Measurements from ENCODE around the gene COASY. TPM values are rescaled to one million over a fixed set of nuclear protein-coding genes. Genes with fewer than 3 reads are reported as not detected.
"Not testable (repeated sequence)": the region's sequence is repeated elsewhere in the genome, so short reads cannot be mapped to it uniquely, and the experiment has no call there.

COASY gene
- total and polyA plus RNA-seq, 7 experiments from 2014 or later = 45.3 to 76.9 (median 59.2) TPM

DNA sequence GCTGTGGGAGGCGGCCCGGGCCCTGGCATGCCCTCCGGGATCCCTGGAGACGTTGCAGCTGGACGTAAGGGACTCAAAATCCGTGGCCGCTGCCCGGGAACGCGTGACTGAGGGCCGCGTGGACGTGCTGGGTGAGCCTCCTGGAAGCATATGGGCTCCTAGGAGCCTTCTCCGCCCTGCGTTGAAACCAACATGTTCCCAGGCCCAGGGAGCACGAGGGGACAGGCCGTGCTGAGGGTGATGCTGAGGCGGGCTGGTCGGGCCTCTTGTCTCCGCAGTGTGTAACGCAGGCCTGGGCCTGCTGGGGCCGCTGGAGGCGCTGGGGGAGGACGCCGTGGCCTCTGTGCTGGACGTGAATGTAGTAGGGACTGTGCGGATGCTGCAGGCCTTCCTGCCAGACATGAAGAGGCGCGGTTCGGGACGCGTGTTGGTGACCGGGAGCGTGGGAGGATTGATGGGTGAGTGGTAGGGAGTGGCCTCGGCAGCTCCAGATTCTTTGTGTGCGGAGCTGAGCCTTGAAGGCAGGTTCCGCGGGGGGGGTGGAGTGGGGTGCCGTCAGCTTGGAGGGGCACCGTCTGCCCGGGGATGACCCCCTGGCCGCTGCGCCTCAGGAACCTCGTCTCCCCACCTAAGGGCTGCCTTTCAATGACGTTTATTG lies 8.7 kb upstream of the COASY start:
- DNase-seq = no peak
- peaks cover 12 to 52% (median 33%) of the 10 kb centered on the region in 7 donors for H3K4me1 Mint-ChIP-seq
- POLR2A ChIA-PET = interaction anchor here (0.8 to 3.2 kb wide), 3 partner anchors 13 to 23 kb away, joined by 4 to 26 read pairs (median 19); partner anchors contain the start of genes MLX and NAGLU

DNA sequence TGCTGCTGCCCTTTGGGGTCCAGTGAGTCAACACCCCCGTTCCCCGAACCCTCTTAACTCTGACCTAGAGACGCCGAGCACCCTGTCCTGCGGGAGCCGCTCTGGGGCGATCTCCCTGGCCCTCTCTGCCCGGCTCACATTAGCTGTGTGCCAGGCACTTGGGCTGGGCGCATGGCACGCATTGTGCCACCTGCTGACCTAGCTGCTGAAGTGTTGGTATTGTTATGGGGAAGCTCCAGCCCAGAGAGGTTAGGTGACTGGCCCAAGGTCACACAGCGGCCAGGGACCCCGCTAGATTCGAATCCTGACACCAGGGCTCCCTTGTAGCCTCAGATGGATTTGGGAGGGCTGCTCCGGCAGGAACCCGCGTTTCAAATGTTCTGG lies 8.1 kb upstream of the COASY start:
- H3K4me3 Mint-ChIP-seq = peak overlapping the region; percentile 84 to 95 (median 90)
- no peaks in the 10 kb centered on the region for H3K27me3 Mint-ChIP-seq
- DNase-seq (peak in 1 of 9 donors; percentile 21), ATAC-seq (peak; percentile 28)
- ChIA-PET CTCF (interaction anchor here (0.6 to 0.9 kb wide), 2 partner anchors 8 to 10 kb away, joined by 3 read pairs; no protein-coding TSS in a partner anchor), POLR2A (interaction anchor here (0.8 to 3.2 kb wide), 5 partner anchors 12 to 814 kb away, joined by 3 to 26 read pairs (median 5); partner anchors contain the start of genes MLX and NAGLU)
- H3K27ac Mint-ChIP-seq = peak overlapping the region; percentile 80 to 93 (median 90)
- H3K4me3 ChIP-seq (ENCODE audit: low read length) = peak overlapping the region; percentile 80
- H3K4me1 Mint-ChIP-seq = peaks cover 10 to 50% (median 31%) of the 10 kb centered on the region in 7 donors
- H3K36me3 Mint-ChIP-seq = peaks cover 0 to 1% (median 0%) of the 10 kb centered on the region in 5 donors
- peaks cover 14 to 15% of the 10 kb centered on the region in 2 donors for H3K4me1 ChIP-seq (ENCODE audit: control insufficient read depth in 2 of 2, insufficient read depth in 2 of 2, low read length in 2 of 2)
- no peaks in the 10 kb centered on the region for H3K9me3 ChIP-seq (ENCODE audit: control insufficient read depth in 2 of 3, low read length in 3 of 3)
- no peaks in the 10 kb centered on the region for H3K9me3 Mint-ChIP-seq
- H3K27ac ChIP-seq (ENCODE audit: low read depth, low read length) = peak overlapping the region; percentile 86
- H3K27me3 ChIP-seq (ENCODE audit: control insufficient read depth in 2 of 2, insufficient read depth in 2 of 2, low read length in 2 of 2) = no peaks in the 10 kb centered on the region
- no peaks in the 10 kb centered on the region for H3K36me3 ChIP-seq (ENCODE audit: control insufficient read depth in 2 of 3, insufficient read depth in 3 of 3, low read length in 3 of 3)
- intact Hi-C loops (cut with micrococcal nuclease) = loop anchor here (1.0 to 2.0 kb wide), 5 partner anchors 8 to 55 kb away; partner anchors contain the start of genes NAGLU (in 2 of the 2), COASY (in 1 of the 2), PSMC3IP (in 1 of the 2) and RETREG3 (in 1 of the 2)

More for the DNA sequence above, 8.7 kb upstream of the COASY start:
- CTCF ChIA-PET = no interaction called here
- Mint-ChIP-seq H3K9me3 (no peaks in the 10 kb centered on the region), H3K36me3 (peaks cover 0 to 1% (median 0%) of the 10 kb centered on the region in 5 donors), H3K27me3 (no peaks in the 10 kb centered on the region), H3K4me3 (peak overlapping the region; percentile 84 to 95 (median 90)), H3K27ac (peak overlapping the region; percentile 49 to 91 (median 89))
- intact Hi-C loops (cut with micrococcal nuclease) = no loop called here
- Histone ChIP-seq H3K27me3 (ENCODE audit: control insufficient read depth in 2 of 2, insufficient read depth in 2 of 2, low read length in 2 of 2) (no peaks in the 10 kb centered on the region), H3K36me3 (ENCODE audit: control insufficient read depth in 2 of 3, insufficient read depth in 3 of 3, low read length in 3 of 3) (no peaks in the 10 kb centered on the region), H3K4me1 (ENCODE audit: control insufficient read depth in 2 of 2, insufficient read depth in 2 of 2, low read length in 2 of 2) (peaks cover 14 to 15% of the 10 kb centered on the region in 2 donors), H3K4me3 (ENCODE audit: low read length) (no peak overlapping the region), H3K27ac (ENCODE audit: low read depth, low read length) (no peak overlapping the region), H3K9me3 (ENCODE audit: control insufficient read depth in 2 of 3, low read length in 3 of 3) (no peaks in the 10 kb centered on the region)
- ATAC-seq = no peak

DNA sequence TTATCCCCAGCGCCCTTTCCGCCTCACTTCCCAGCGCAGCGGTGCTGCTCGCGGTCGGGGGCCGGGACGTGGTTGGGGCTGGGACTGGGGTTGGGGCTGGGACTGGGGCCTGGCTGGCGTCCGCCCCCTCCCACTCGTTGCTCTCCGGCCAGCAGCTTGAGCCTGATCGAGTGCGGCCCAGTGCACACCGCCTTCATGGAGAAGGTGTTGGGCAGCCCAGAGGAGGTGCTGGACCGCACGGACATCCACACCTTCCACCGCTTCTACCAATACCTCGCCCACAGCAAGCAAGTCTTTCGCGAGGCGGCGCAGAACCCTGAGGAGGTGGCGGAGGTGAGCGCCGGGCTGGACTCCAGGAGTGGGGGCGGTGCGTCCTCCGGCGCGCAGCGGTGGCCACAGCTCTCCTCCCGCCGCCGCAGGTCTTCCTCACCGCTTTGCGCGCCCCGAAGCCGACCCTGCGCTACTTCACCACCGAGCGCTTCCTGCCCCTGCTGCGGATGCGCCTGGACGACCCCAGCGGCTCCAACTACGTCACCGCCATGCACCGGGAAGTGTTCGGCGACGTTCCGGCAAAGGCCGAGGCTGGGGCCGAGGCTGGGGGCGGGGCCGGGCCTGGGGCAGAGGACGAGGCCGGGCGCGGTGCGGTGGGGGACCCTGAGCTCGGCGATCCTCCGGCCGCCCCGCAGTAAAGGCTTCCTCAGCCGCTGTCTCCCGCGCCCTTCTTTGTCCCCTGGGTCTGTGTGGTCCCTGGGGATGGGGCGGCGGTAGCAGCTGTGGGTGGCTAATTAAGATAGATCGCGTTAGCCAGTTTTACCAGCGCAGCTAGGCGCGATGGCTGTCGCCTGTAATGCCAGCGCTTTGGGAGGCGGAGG lies 7.5 kb upstream of the COASY start:
- peak; percentile 47 to 84 (median 68) for DNase-seq
- no peaks in the 10 kb centered on the region for H3K9me3 Mint-ChIP-seq
- H3K4me3 Mint-ChIP-seq = peak overlapping the region; percentile 84 to 95 (median 90)
- POLR2A ChIA-PET = interaction anchor here (0.8 to 3.2 kb wide), 8 partner anchors 7 to 814 kb away, joined by 3 to 26 read pairs (median 4); partner anchors contain the start of genes MLX, NAGLU and STAT3
- CTCF ChIA-PET = interaction anchor here (0.6 to 0.9 kb wide), 2 partner anchors 9 kb away, joined by 3 read pairs; no protein-coding TSS in a partner anchor
- no peaks in the 10 kb centered on the region for H3K36me3 ChIP-seq (ENCODE audit: control insufficient read depth in 2 of 3, insufficient read depth in 3 of 3, low read length in 3 of 3)
- peaks cover 0 to 1% (median 0%) of the 10 kb centered on the region in 5 donors for H3K36me3 Mint-ChIP-seq
- no peaks in the 10 kb centered on the region for H3K27me3 Mint-ChIP-seq
- ATAC-seq = peak; percentile 90
- no peaks in the 10 kb centered on the region for H3K9me3 ChIP-seq (ENCODE audit: control insufficient read depth in 2 of 3, low read length in 3 of 3)
- intact Hi-C loops (cut with micrococcal nuclease) = loop anchor here (1.0 to 2.0 kb wide), 5 partner anchors 8 to 54 kb away; partner anchors contain the start of genes NAGLU (in 2 of the 2), COASY (in 1 of the 2), PSMC3IP (in 1 of the 2) and RETREG3 (in 1 of the 2)
- H3K27ac ChIP-seq (ENCODE audit: low read depth, low read length) = peak overlapping the region; percentile 86
- H3K4me1 Mint-ChIP-seq = peaks cover 8 to 44% (median 25%) of the 10 kb centered on the region in 7 donors
- H3K27ac Mint-ChIP-seq = peak overlapping the region; percentile 80 to 94 (median 91)
- H3K4me3 ChIP-seq (ENCODE audit: low read length) = peak overlapping the region; percentile 80
- H3K4me1 ChIP-seq (ENCODE audit: control insufficient read depth in 2 of 2, insufficient read depth in 2 of 2, low read length in 2 of 2) = peaks cover 14 to 15% of the 10 kb centered on the region in 2 donors
- no peaks in the 10 kb centered on the region for H3K27me3 ChIP-seq (ENCODE audit: control insufficient read depth in 2 of 2, insufficient read depth in 2 of 2, low read length in 2 of 2)

DNA sequence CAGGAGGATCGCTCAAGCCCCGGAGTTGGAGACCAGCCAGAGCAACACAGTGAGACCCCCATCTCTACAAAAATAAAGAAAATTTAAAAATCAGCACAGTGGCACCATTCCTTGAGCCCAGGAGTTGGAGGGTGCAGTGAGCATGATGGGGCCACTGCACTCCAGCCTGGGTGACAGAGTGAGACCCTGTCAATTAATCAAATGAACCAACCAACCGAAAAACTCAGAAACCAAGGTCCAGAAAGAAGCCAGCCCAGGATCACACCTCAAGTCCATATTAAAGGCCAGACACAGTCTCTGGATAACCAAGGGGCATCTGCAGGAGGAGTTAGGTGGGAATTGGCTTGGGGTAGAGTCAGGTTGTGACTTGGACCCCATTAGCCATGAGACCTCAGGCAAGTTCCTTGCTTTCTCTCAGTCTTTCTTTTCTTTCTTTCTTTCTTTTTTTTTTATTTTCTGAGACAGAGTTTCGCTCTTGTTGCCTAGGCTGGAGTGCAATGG lies 6.8 kb upstream of the COASY start:
- peak overlapping the region; percentile 84 to 95 (median 90) for H3K4me3 Mint-ChIP-seq
- Histone ChIP-seq H3K36me3 (ENCODE audit: control insufficient read depth in 2 of 3, insufficient read depth in 3 of 3, low read length in 3 of 3) (no peaks in the 10 kb centered on the region), H3K4me3 (ENCODE audit: low read length) (peak overlapping the region; percentile 80), H3K27ac (ENCODE audit: low read depth, low read length) (peak overlapping the region; percentile 86), H3K4me1 (ENCODE audit: control insufficient read depth in 2 of 2, insufficient read depth in 2 of 2, low read length in 2 of 2) (peaks cover 14 to 15% of the 10 kb centered on the region in 2 donors), H3K27me3 (ENCODE audit: control insufficient read depth in 2 of 2, insufficient read depth in 2 of 2, low read length in 2 of 2) (no peaks in the 10 kb centered on the region), H3K9me3 (ENCODE audit: control insufficient read depth in 2 of 3, low read length in 3 of 3) (no peaks in the 10 kb centered on the region)
- H3K4me1 Mint-ChIP-seq = peaks cover 8 to 44% (median 25%) of the 10 kb centered on the region in 7 donors
- H3K27me3 Mint-ChIP-seq = no peaks in the 10 kb centered on the region
- H3K36me3 Mint-ChIP-seq = peaks cover 0 to 1% (median 0%) of the 10 kb centered on the region in 5 donors
- no peak for DNase-seq
- ChIA-PET CTCF (no interaction called here), POLR2A (interaction anchor here (1.0 to 2.6 kb wide), 6 partner anchors 8 to 813 kb away, joined by 3 to 26 read pairs (median 4); partner anchors contain the start of genes MLX and STAT3)
- peak; percentile 1 for ATAC-seq
- intact Hi-C loops (cut with micrococcal nuclease) = loop anchor here in 1 of 2 donors (2.0 kb wide), 3 partner anchors 18 to 54 kb away; partner anchors contain the start of genes NAGLU, PSMC3IP, RETREG3 and TUBG1
- H3K9me3 Mint-ChIP-seq = no peaks in the 10 kb centered on the region
- H3K27ac Mint-ChIP-seq = peak overlapping the region; percentile 80 to 94 (median 91)

DNA sequence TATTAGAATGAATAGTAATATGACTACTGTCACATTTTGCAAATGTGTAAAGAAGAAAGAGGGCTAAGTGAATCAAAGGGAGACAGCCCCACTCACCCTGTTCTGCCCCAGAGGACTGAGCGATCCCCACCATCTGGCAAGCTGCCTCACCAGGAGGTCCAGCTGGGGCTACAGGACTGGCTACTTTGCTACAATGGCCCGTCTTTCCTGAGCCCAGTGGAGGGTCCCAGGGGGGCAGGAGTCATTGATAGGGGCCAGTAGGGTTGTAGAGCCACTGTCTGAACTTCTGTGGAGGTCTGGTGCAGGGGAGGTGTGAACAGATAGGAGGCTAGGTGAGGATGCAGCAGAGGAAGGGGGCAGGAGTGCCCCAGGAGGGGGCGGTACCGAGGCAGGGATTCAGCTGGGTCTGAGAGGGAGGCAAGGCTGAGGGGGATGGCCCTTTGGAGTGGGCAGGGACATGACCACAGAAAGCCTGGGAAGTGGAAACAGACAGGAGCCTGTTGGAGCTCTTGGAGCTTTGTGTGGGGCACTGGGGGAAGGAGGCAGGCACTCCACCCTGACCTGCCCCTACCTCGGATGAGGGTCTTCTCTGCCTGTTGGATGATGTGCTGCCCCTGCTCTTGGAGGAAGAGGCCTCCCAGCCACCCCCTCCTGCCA lies 5.9 kb upstream of the COASY start:
- H3K27ac ChIP-seq (ENCODE audit: low read depth, low read length); H3K9me3 Mint-ChIP-seq; ATAC-seq; H3K27me3 Mint-ChIP-seq; DNase-seq; H3K4me3 ChIP-seq (ENCODE audit: low read length); H3K9me3 ChIP-seq (ENCODE audit: control insufficient read depth in 2 of 3, low read length in 3 of 3); CTCF ChIA-PET; H3K36me3 Mint-ChIP-seq; H3K36me3 ChIP-seq (ENCODE audit: control insufficient read depth in 2 of 3, insufficient read depth in 3 of 3, low read length in 3 of 3); H3K27me3 ChIP-seq (ENCODE audit: control insufficient read depth in 2 of 2, insufficient read depth in 2 of 2, low read length in 2 of 2): not testable (repeated sequence)
- intact Hi-C loops (cut with micrococcal nuclease) = loop anchor here in 1 of 2 donors (2.0 kb wide), 3 partner anchors 19 to 53 kb away; partner anchors contain the start of genes NAGLU, PSMC3IP, RETREG3 and TUBG1
- Mint-ChIP-seq H3K4me3 (peak overlapping the region in 6 of 10 donors; percentile 49 to 92 (median 87)), H3K27ac (peak overlapping the region in 5 of 9 donors; percentile 33 to 94 (median 85)), H3K4me1 (peaks cover 6 to 42% (median 23%) of the 10 kb centered on the region in 7 donors)
- peaks cover 14 to 15% of the 10 kb centered on the region in 2 donors for H3K4me1 ChIP-seq (ENCODE audit: control insufficient read depth in 2 of 2, insufficient read depth in 2 of 2, low read length in 2 of 2)
- POLR2A ChIA-PET = interaction anchor here (1.3 kb wide), 1 partner anchor 9 kb away, joined by 4 read pairs; no protein-coding TSS in a partner anchor

All from naive thymus-derived CD4-positive, alpha-beta T cell (primary cell).